BLaER1 treated with 17β-estradiol and CSF1 and Interleukin-3, amounts not matched to agents 10 nM and 100 nM (cell line): Measurements from ENCODE around the gene UTP14A.

Experiments used
- H3K27ac ChIP-seq, 11 experiments: shearing (Covaris generic); formaldehyde crosslinking; 2 replicates each; pipeline ENCODE4 v1.8.1; 2022
- H3K27me3 ChIP-seq, 11 experiments: shearing (Covaris generic); formaldehyde crosslinking; 2 replicates each; pipeline ENCODE4 v1.8.1; 2022
- H3K36me3 ChIP-seq, 11 experiments: shearing (Covaris generic); formaldehyde crosslinking; 2 replicates each; pipeline ENCODE4 v1.8.1; 2022
- H3K4me1 ChIP-seq, 10 experiments: shearing (Covaris generic); formaldehyde crosslinking; 2 replicates each; pipeline ENCODE4 v1.8.1; 2022
- H3K4me2 ChIP-seq, 11 experiments: shearing (Covaris generic); formaldehyde crosslinking; 2 replicates each; pipeline ENCODE4 v1.8.1; 2022
- H3K4me3 ChIP-seq, 10 experiments: shearing (Covaris generic); formaldehyde crosslinking; 2 replicates each; pipeline ENCODE4 v1.8.1; 2022
- H3K9ac ChIP-seq, 11 experiments: shearing (Covaris generic); formaldehyde crosslinking; 2 replicates each; pipeline ENCODE4 v1.8.1; 2022
- H3K9me3 ChIP-seq, 11 experiments: shearing (Covaris generic); formaldehyde crosslinking; replicated peaks in 1 of 11; 2 replicates each; pipeline ENCODE4 v1.8.1; 2022
- H4K20me1 ChIP-seq, 11 experiments: shearing (Covaris generic); formaldehyde crosslinking; 2 replicates each; pipeline ENCODE4 v1.8.1; 2022
- Cebpa-rat ChIP-seq, 11 experiments: shearing (Covaris generic); IDR thresholded peaks; 2 replicates each; pipeline ENCODE4 v1.8.1; 2022

The UTP14A gene

DNA sequence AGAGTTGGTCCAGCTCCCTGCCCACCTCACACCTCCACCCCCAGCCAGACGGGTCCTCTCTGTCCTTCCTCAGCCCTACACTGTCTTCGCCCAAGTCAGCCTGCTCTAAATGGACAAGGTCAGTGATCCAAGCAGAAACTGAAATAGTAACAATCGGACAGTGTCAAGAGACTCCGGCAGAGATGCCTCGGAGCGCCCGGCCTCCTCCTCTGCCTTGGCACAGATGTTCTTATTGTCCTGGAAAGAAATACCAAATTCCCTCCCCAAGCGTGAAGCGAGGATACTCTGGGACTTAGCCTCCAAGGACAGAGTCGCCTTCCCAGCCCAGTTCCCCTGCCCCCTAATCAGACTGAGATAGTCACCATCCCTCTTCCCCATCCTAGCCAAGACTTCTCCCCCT lies 28.5 kb downstream of the UTP14A start:
- H3K27me3 ChIP-seq: peaks cover 32 to 76% (median 59%) of the 10 kb centered on the region in 11 experiments
- peaks cover 0 to 9% (median 2%) of the 10 kb centered on the region in 11 experiments; a peak in 7 of 22 replicates for H3K36me3 ChIP-seq
- peaks cover 0 to 6% (median 0%) of the 10 kb centered on the region in 11 experiments; a peak in 1 of 22 replicates for H4K20me1 ChIP-seq
- H3K4me3 ChIP-seq: no peak overlapping the region
- H3K4me2 ChIP-seq: no peak overlapping the region
- no peak for TF ChIP-seq Cebpa-rat (IDR thresholded peaks at IDR 0.05)
- no peak overlapping the region for H3K9ac ChIP-seq
- no peak overlapping the region for H3K27ac ChIP-seq
- peaks cover 0 to 8% (median 7%) of the 10 kb centered on the region in 11 experiments; a peak in 8 of 22 replicates for H3K9me3 ChIP-seq
- H3K4me1 ChIP-seq: peaks cover 0 to 3% (median 0%) of the 10 kb centered on the region in 10 experiments; a peak in 4 of 20 replicates

DNA sequence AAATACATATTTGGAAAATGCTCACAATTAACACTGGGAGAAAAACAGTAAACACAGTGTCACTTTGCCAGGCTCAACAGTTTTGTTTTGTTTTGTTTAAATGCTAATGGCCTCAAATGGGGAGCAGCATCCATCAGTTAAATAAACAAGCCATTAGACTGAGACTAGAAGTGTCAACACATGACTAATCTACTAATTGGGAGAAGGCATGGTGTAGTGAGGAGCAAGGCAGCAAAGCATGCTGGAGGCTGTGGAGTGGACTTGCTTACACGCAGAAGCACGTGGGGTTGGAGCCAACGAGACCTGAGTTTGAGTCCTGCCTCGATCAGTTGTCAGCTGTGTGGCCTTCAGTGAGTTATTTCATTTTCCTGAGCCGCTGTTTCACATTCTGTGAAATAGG lies 29.0 kb downstream of the UTP14A start:
- Histone ChIP-seq H3K4me2 (no peak overlapping the region), H3K9ac (no peak overlapping the region), H3K9me3 (peaks cover 0 to 8% (median 7%) of the 10 kb centered on the region in 11 experiments; a peak in 8 of 22 replicates), H3K27me3 (peaks cover 32 to 76% (median 62%) of the 10 kb centered on the region in 11 experiments), H3K4me3 (no peak overlapping the region), H3K4me1 (peaks cover 0 to 3% (median 0%) of the 10 kb centered on the region in 10 experiments; a peak in 4 of 20 replicates), H4K20me1 (peaks cover 0 to 6% (median 0%) of the 10 kb centered on the region in 11 experiments; a peak in 1 of 22 replicates), H3K36me3 (peaks cover 0 to 4% (median 0%) of the 10 kb centered on the region in 11 experiments; a peak in 2 of 22 replicates), H3K27ac (no peak overlapping the region)
- no peak for TF ChIP-seq Cebpa-rat (IDR thresholded peaks at IDR 0.05)

DNA sequence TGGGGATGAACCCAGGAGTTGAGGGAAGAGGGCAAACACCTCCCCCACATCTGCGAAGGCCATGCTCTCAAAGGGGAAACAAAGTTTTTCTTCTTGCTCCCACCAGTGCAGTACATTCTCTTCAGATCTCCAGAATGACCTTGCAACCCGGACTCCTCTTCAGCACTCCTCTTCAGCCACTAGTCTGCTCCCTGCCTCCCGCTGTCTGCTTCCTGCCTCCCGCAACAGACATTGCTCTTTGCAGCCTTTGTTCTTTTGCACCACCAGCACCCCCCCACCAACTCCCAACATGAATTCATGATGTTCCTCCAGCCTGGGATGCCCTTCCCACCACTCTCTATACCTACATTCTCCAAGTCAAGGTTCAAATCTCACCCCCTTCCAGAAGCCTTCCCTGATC lies 32.1 kb downstream of the UTP14A start:
- Histone ChIP-seq H3K9ac (no peak overlapping the region), H3K9me3 (peaks cover 0 to under 1% (median under 1%) of the 10 kb centered on the region in 11 experiments; a peak in 4 of 22 replicates), H4K20me1 (peaks cover 0 to 6% (median 0%) of the 10 kb centered on the region in 11 experiments; a peak in 2 of 22 replicates), H3K27ac (no peak overlapping the region), H3K36me3 (no peaks in the 10 kb centered on the region), H3K4me2 (no peak overlapping the region), H3K27me3 (peaks cover 27 to 78% (median 65%) of the 10 kb centered on the region in 11 experiments), H3K4me3 (no peak overlapping the region), H3K4me1 (no peaks in the 10 kb centered on the region; a peak in 2 of 20 replicates)
- no peak for TF ChIP-seq Cebpa-rat (IDR thresholded peaks at IDR 0.05)

DNA sequence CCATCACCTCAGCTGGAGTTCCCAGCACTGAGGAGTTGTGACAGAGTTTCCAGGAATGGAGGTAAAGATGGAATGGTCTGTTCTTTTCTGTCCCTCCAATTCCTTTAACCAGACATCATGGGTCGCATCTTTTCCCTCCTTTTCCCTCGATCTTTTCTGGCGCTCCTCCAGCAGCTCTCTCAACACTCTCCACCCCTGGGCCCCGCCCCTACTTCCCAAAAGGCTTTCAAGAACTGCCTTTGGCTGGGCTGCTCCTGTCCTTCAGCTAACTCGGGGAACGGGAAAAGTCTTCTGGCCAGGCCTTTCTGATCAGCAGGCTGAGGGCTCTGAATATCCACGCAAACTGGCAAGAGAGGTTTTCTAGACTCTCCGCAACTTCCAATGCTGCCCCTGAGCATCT lies 34.0 kb downstream of the UTP14A start:
- Histone ChIP-seq H3K4me3 (no peak overlapping the region), H3K9ac (no peak overlapping the region), H3K36me3 (no peaks in the 10 kb centered on the region), H3K9me3 (no peaks in the 10 kb centered on the region), H3K4me1 (no peaks in the 10 kb centered on the region; a peak in 1 of 20 replicates), H3K27ac (no peak overlapping the region), H3K4me2 (no peak overlapping the region), H3K27me3 (peaks cover 19 to 59% (median 51%) of the 10 kb centered on the region in 11 experiments), H4K20me1 (peaks cover 0 to 6% (median 0%) of the 10 kb centered on the region in 11 experiments; a peak in 2 of 22 replicates)
- TF ChIP-seq Cebpa-rat (IDR thresholded peaks at IDR 0.05): no peak

DNA sequence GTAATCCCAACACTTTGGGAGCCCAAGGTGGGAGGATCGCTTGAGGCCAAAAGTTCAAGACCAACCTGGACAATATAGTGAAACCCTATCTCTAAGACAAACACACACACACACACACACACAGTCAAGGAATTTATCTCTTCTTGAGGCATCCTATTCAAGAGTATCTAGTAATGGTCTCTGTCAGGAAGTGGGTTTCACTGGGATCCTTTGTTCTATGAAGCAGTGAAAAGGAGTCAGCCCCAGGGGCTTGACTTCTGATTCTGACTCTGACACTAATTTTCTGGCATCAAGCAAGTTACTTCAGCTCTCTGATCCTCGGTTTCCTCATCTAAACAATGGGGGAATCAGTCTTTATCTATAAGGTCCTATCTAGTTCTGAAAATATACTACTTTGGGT lies 34.8 kb downstream of the UTP14A start:
- Histone ChIP-seq H4K20me1 (peaks cover 0 to 6% (median 0%) of the 10 kb centered on the region in 11 experiments; a peak in 2 of 22 replicates), H3K4me1 (no peaks in the 10 kb centered on the region; a peak in 1 of 20 replicates), H3K4me3 (no peak overlapping the region), H3K36me3 (no peaks in the 10 kb centered on the region), H3K9me3 (no peaks in the 10 kb centered on the region), H3K27me3 (peaks cover 12 to 54% (median 47%) of the 10 kb centered on the region in 11 experiments), H3K27ac (no peak overlapping the region), H3K9ac (no peak overlapping the region), H3K4me2 (no peak overlapping the region)
- no peak for TF ChIP-seq Cebpa-rat (IDR thresholded peaks at IDR 0.05)

DNA sequence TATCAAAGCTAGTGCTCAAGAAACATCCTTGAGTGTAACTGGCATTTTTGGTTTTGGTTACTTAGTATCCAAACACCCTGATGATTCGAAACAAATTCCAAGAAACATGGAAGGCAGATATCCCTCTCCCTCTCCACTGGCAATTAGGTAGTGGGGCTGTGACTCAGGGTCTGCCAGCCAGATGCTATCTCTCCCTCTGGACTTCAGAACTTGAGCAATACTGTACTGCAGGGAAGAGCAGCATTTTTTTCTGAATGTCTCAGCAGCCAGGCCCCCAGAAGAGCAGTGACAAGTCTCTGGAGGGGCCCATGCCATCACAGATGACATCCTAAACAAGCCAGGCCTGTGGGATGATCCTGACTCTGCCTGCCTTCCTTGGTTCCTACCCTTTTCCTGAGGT lies 39.2 kb downstream of the UTP14A start:
- Histone ChIP-seq H3K4me2 (no peak overlapping the region), H3K36me3 (no peaks in the 10 kb centered on the region), H3K4me3 (no peak overlapping the region), H3K9me3 (no peaks in the 10 kb centered on the region), H3K27me3 (peaks cover 11 to 47% (median 35%) of the 10 kb centered on the region in 11 experiments; a peak in 21 of 22 replicates), H4K20me1 (no peaks in the 10 kb centered on the region; a peak in 1 of 22 replicates), H3K9ac (no peak overlapping the region), H3K4me1 (no peaks in the 10 kb centered on the region; a peak in 1 of 20 replicates), H3K27ac (no peak overlapping the region)
- TF ChIP-seq Cebpa-rat (IDR thresholded peaks at IDR 0.05): no peak

DNA sequence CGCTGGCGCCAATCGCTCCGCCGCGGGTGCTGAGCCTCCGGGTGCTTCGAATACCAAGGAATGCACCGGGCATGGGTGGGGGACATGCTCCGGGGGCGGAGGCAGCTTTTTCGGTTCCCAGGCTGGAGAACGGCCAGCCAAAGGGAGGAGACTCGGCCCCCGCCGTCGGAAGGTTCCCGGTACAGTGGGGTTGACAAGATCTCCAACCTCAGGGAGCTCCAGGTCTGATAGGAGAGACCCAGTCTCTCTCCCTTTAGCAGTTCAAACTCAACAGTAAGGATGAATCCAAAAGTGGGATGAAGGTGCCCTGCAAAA lies 47.3 kb downstream of the UTP14A start:
- Histone ChIP-seq H3K4me3 (peak overlapping the region; percentile 37 to 62 (median 50); a peak in 19 of 20 replicates), H4K20me1 (no peaks in the 10 kb centered on the region), H3K27ac (peak overlapping the region in 9 of 11 experiments; percentile 51 to 81 (median 69); a peak in 13 of 22 replicates), H3K36me3 (no peaks in the 10 kb centered on the region), H3K4me1 (peaks cover 8 to 58% (median 50%) of the 10 kb centered on the region in 10 experiments), H3K27me3 (peaks cover 6 to 76% (median 44%) of the 10 kb centered on the region in 11 experiments; a peak in 20 of 22 replicates), H3K9me3 (peaks cover 0 to 7% (median 0%) of the 10 kb centered on the region in 11 experiments; a peak in 1 of 22 replicates), H3K4me2 (peak overlapping the region; percentile 56 to 80 (median 72); a peak in 21 of 22 replicates), H3K9ac (peak overlapping the region in 8 of 11 experiments; percentile 66 to 78 (median 72); a peak in 13 of 22 replicates)
- TF ChIP-seq Cebpa-rat (IDR thresholded peaks at IDR 0.05): no peak

DNA sequence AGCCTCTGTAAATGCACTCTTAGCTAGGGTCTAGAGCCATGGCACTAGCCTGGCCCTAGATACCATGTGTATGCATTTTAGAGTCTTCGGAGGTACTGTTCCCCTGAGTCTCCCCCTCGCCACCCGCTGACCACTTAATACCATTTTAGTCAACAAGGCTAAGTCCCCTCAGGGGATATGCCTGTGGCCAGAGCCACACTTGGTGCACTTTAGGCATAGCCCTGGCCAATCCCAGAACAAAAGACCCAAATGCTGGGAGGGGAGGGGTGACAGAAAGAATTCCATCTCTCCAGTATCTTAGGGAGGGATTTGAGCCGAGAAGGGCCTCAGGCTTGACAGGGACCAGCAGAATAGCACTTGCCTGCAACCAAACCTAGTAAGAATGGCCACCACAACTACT lies 47.9 kb downstream of the UTP14A start:
- Histone ChIP-seq H3K4me3 (no peak overlapping the region), H3K9ac (no peak overlapping the region), H3K27ac (no peak overlapping the region), H4K20me1 (no peaks in the 10 kb centered on the region), H3K36me3 (no peaks in the 10 kb centered on the region), H3K9me3 (peaks cover 0 to 7% (median 0%) of the 10 kb centered on the region in 11 experiments; a peak in 1 of 22 replicates), H3K4me2 (peak overlapping the region in 7 of 11 experiments; percentile 48 to 80 (median 72); a peak in 13 of 22 replicates), H3K4me1 (peaks cover 12 to 61% (median 51%) of the 10 kb centered on the region in 10 experiments), H3K27me3 (peaks cover 7 to 76% (median 44%) of the 10 kb centered on the region in 11 experiments)
- no peak for TF ChIP-seq Cebpa-rat (IDR thresholded peaks at IDR 0.05)

DNA sequence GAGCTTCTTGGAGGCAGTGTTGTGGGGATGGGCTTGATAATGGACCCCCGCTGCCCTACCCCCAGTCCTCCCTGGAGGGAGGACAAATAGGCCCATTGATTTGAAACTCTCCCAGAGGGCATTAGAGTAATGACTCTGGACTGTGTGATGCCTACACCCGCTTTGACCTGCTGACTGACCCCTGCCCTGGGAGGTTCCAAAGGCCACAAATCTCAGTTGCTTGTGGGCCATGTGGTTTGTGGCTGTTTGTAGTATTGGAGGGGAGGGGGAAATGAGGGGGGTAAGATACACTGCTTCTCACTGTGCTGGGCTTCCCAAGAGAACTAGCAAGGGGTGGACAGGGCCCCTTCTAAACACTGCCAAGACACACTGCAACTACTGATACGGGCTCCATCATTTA lies 48.8 kb downstream of the UTP14A start:
- peaks cover 12 to 69% (median 53%) of the 10 kb centered on the region in 10 experiments for H3K4me1 ChIP-seq
- no peak for TF ChIP-seq Cebpa-rat (IDR thresholded peaks at IDR 0.05)
- H3K9me3 ChIP-seq: peaks cover 0 to 7% (median 0%) of the 10 kb centered on the region in 11 experiments; a peak in 1 of 22 replicates

More for the DNA sequence above, 48.8 kb downstream of the UTP14A start:
- no peak overlapping the region for H3K27ac ChIP-seq
- no peaks in the 10 kb centered on the region for H3K36me3 ChIP-seq
- peaks cover 7 to 78% (median 46%) of the 10 kb centered on the region in 11 experiments; a peak in 21 of 22 replicates for H3K27me3 ChIP-seq
- no peaks in the 10 kb centered on the region for H4K20me1 ChIP-seq
- no peak overlapping the region for H3K4me3 ChIP-seq
- no peak overlapping the region for H3K9ac ChIP-seq
- H3K4me2 ChIP-seq: peak overlapping the region in 9 of 11 experiments; percentile 12 to 80 (median 42); a peak in 17 of 22 replicates
